GM23248 (cell line): ENCODE results near the gene MED25. TPM values are rescaled to one million over a fixed set of nuclear protein-coding genes. Genes with fewer than 3 reads are reported as not detected.

Experiments used
- DNase-seq: peaks from one replicate; pipeline ENCODE4 v3.0.0-alpha.2; 2015
- H2AFZ ChIP-seq: fragments of 200-600 bp; sonication (generic); 2 replicates; pipeline ENCODE4 v1.6.1; 2016; ENCODE audit warnings: antibody characterized with exemption
- H3F3A ChIP-seq: fragments of 200-600 bp; sonication (generic); 2 replicates; pipeline ENCODE4 v1.6.1; 2016; ENCODE audit warnings: mild to moderate bottlenecking, antibody characterized with exemption, mixed run types; ENCODE audit not compliant: insufficient read depth
- H3K27ac ChIP-seq: fragments of 200-600 bp; sonication (generic); 2 replicates; pipeline ENCODE4 v1.5.1; 2016; ENCODE audit warnings: mild to moderate bottlenecking
- H3K27me3 ChIP-seq: fragments of 200-600 bp; sonication (generic); replicated peaks from 2 replicates; pipeline ENCODE4 v1.6.1; 2016; ENCODE audit warnings: mild to moderate bottlenecking; ENCODE audit not compliant: insufficient read depth
- H3K36me3 ChIP-seq: fragments of 200-600 bp; sonication (generic); 2 replicates; pipeline ENCODE4 v1.6.1; 2016; ENCODE audit warnings: low read depth, mild to moderate bottlenecking
- H3K4me1 ChIP-seq: fragments of 200-600 bp; sonication (generic); 2 replicates; pipeline ENCODE4 v1.6.1; 2016; ENCODE audit warnings: mild to moderate bottlenecking; ENCODE audit not compliant: insufficient read depth
- H3K4me2 ChIP-seq: fragments of 200-600 bp; sonication (generic); one replicate; pipeline ENCODE4 v1.6.1; 2016; ENCODE audit warnings: mild to moderate bottlenecking; ENCODE audit not compliant: unreplicated experiment
- H3K4me3 ChIP-seq: fragments of 200-600 bp; sonication (generic); 2 replicates; pipeline ENCODE4 v1.5.1; 2016; ENCODE audit warnings: mild to moderate bottlenecking
- H3K79me2 ChIP-seq: fragments of 200-600 bp; sonication (generic); 2 replicates; pipeline ENCODE4 v1.6.1; 2016; ENCODE audit warnings: mild to moderate bottlenecking; ENCODE audit not compliant: insufficient read depth
- H3K9ac ChIP-seq: fragments of 200-600 bp; sonication (generic); 2 replicates; pipeline ENCODE4 v1.6.1; 2016; ENCODE audit warnings: mild to moderate bottlenecking
- H3K9me2 ChIP-seq: fragments of 200-600 bp; sonication (generic); 2 replicates; pipeline ENCODE4 v1.6.1; 2016; ENCODE audit warnings: mixed run types, mild to moderate bottlenecking, moderate library complexity; ENCODE audit not compliant: insufficient read depth
- H3K9me3 ChIP-seq: fragments of 200-600 bp; sonication (generic); one replicate; pipeline ENCODE4 v1.6.1; 2017; ENCODE audit warnings: low read depth
- H4K20me1 ChIP-seq: fragments of 200-600 bp; sonication (generic); 2 replicates; pipeline ENCODE4 v1.6.0; 2016; ENCODE audit not compliant: insufficient read depth
- EZH2 ChIP-seq: fragments of 200-600 bp; sonication (generic); IDR thresholded peaks from 2 replicates; pipeline ENCODE4 v1.6.1; 2018; ENCODE audit warnings: antibody characterized with exemption, mild to moderate bottlenecking; ENCODE audit not compliant: insufficient read depth, poor library complexity, severe bottlenecking
- EZH2phosphoT487 ChIP-seq: fragments of 200-600 bp; sonication (generic); IDR thresholded peaks from 2 replicates; pipeline ENCODE4 v1.6.1; 2018; ENCODE audit warnings: antibody characterized with exemption, moderate library complexity, mild to moderate bottlenecking, low read depth; ENCODE audit not compliant: insufficient read depth
- WGBS, 2 experiments: methylation state at CpG; one replicate each; pipeline ENCODE4 v1.1.6; 2015 to 2017; ENCODE audit warnings: low lambda C conversion rate in 2 of 2, low coverage in 1 of 2; ENCODE audit errors: missing lambda C conversion rate in 2 of 2; 5-methylcytosine and 5-hydroxymethylcytosine counted together
- in situ Hi-C: fragments of 300-500 bp; cut with MboI; formaldehyde crosslinking; loops from 2 replicates; pipeline ENCODE4 v1.15.0; 2020
- polyA plus RNA-seq: library from polyadenylated mRNA; unstranded; fragments of >200 nt; fragmentation: Nextera tagmentation; extraction: Ambion mirVana; gene quantifications from 2 replicates; pipeline ENCODE4 v1.2.1, GENCODE V29; 2016
- total RNA-seq: library from RNA; depleted of rRNA; stranded (reverse); fragments of >200 nt; shearing (Covaris generic); gene quantifications from 2 replicates; pipeline ENCODE4 v1.2.3, GENCODE V29; 2014

Gene MED25
- total and polyA plus RNA-seq, 2 experiments from 2014 or later: 21.8 to 21.9 TPM

DNA sequence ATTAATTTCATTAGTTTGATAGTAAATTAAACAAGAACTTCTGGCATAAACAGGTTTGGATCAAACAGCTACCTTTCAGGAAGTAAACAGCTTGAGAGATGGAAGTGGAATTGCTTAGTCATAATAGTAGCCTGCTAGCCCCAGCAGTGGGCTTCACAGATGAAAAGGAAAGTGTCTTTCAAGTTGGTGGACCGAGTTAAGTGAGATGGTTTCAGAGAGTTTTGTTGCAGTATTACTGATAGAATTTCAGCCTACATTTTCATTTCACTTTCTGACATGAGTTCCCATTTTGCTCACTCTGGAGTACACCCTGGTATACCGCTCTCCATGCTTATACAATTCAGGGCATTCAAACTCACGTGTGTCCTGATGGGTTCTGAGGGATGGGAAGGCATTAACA is 30.8 kb downstream of the MED25 start:
- H3K4me2 ChIP-seq: peak overlapping the region; percentile 21
- H3K27ac ChIP-seq: peak overlapping the region; percentile 52
- DNase-seq: no peak

GRCh38 chr19:49849433-49850220 is 31.5 kb downstream of the MED25 start:
- H3K9me3 ChIP-seq: no peaks in the 10 kb centered on the region
- 90 to 93% methylated on average over 15 of the region's 15 CpGs for WGBS, 2 experiments
- H3K27ac ChIP-seq: peak overlapping the region; percentile 99
- peak overlapping the region; percentile 86 for H3K4me2 ChIP-seq
- in situ Hi-C loops: no loop called here
- no peak for TF ChIP-seq EZH2phosphoT487
- no peak for TF ChIP-seq EZH2
- 0 out of 2 replicates have a peak overlapping the region, but pooled peaks have one; percentile 84 for H2AFZ ChIP-seq
- H3K9ac ChIP-seq: no peak overlapping the region; the same call in 1 of the 2 replicates
- H4K20me1 ChIP-seq: no peaks in the 10 kb centered on the region; the same call in 1 of the 2 replicates
- H3K27me3 ChIP-seq: no peaks in the 10 kb centered on the region
- H3K36me3 ChIP-seq: no peaks in the 10 kb centered on the region
- peaks cover 39% of the 10 kb centered on the region for H3K79me2 ChIP-seq
- H3F3A ChIP-seq: peaks cover 32% of the 10 kb centered on the region
- H3K4me3 ChIP-seq: peak overlapping the region; percentile 99
- no peaks in the 10 kb centered on the region for H3K9me2 ChIP-seq
- H3K4me1 ChIP-seq: peaks cover 13% of the 10 kb centered on the region
- no peak for DNase-seq

More for the DNA sequence above, 30.8 kb downstream of the MED25 start:
- no peak overlapping the region for H2AFZ ChIP-seq
- H3K27me3 ChIP-seq: no peaks in the 10 kb centered on the region
- H3K4me3 ChIP-seq: no peak overlapping the region
- in situ Hi-C loops: no loop called here
- H3K9ac ChIP-seq: no peak overlapping the region
- no peaks in the 10 kb centered on the region for H3K9me3 ChIP-seq
- WGBS, 2 experiments: 95 to 99% methylated on average over 3 of the region's 3 CpGs
- H4K20me1 ChIP-seq: no peaks in the 10 kb centered on the region; the same call in 1 of the 2 replicates
- peaks cover 32% of the 10 kb centered on the region for H3F3A ChIP-seq
- H3K9me2 ChIP-seq: no peaks in the 10 kb centered on the region
- H3K36me3 ChIP-seq: no peaks in the 10 kb centered on the region
- H3K4me1 ChIP-seq: peaks cover 13% of the 10 kb centered on the region
- no peak for TF ChIP-seq EZH2
- no peak for TF ChIP-seq EZH2phosphoT487
- H3K79me2 ChIP-seq: peaks cover 33% of the 10 kb centered on the region

GRCh38 chr19:49850221-49850486 is 32.1 kb downstream of the MED25 start:
- Histone ChIP-seq H3F3A (peaks cover 34% of the 10 kb centered on the region), H2AFZ (peak overlapping the region; percentile 84; the same call in 1 of the 2 replicates), H3K27ac (peak overlapping the region; percentile 99), H3K9ac (peak overlapping the region; percentile 100), H4K20me1 (no peaks in the 10 kb centered on the region; the same call in 1 of the 2 replicates), H3K4me1 (peaks cover 13% of the 10 kb centered on the region), H3K36me3 (no peaks in the 10 kb centered on the region), H3K4me2 (peak overlapping the region; percentile 86), H3K9me2 (no peaks in the 10 kb centered on the region), H3K27me3 (no peaks in the 10 kb centered on the region), H3K4me3 (peak overlapping the region; percentile 99), H3K79me2 (peaks cover 42% of the 10 kb centered on the region), H3K9me3 (no peaks in the 10 kb centered on the region)
- TF ChIP-seq EZH2phosphoT487: no peak
- no peak for TF ChIP-seq EZH2
- WGBS, 2 experiments: 73 to 77% methylated on average over 12 of the region's 12 CpGs
- in situ Hi-C loops: no loop called here
- no peak for DNase-seq

- Histone ChIP-seq H3K4me3 (peak within 1 kb of the TSS; percentile 99), H3K9ac (peak within 1 kb of the TSS; percentile 100), H3K79me2 (peaks cover 46% of the 10 kb centered on the region), H3K9me3 (no peaks in the 10 kb centered on the region), H3K27me3 (no peaks in the 10 kb centered on the region), H3K9me2 (no peaks in the 10 kb centered on the region), H3K4me2 (peak within 1 kb of the TSS; percentile 86), H3K4me1 (peaks cover 13% of the 10 kb centered on the region), H3F3A (peaks cover 34% of the 10 kb centered on the region; the same call in 1 of the 2 replicates), H3K27ac (peak within 1 kb of the TSS; percentile 99), H4K20me1 (no peaks in the 10 kb centered on the region; the same call in 1 of the 2 replicates), H3K36me3 (no peaks in the 10 kb centered on the region), H2AFZ (peak within 1 kb of the TSS; percentile 84)
- in situ Hi-C loops: no loop called here
- 1% methylated on average over 32 to 98 of the region's 98 CpGs for WGBS, 2 experiments
- no peak for TF ChIP-seq EZH2phosphoT487
- TF ChIP-seq EZH2: no peak
- peak; percentile 97 for DNase-seq
Measured at GRCh38 chr19:49850487-49851342, 32.6 kb downstream of the MED25 start, which contains the start of gene PTOV1. PTOV1 (plus strand) TSS chr19:49851159.
